H1 (cell line): Measurements from ENCODE around the gene SPEF1.

ENCODE experiments used
- ATF2 ChIP-seq: IDR thresholded peaks from 2 replicates; pipeline ENCODE4 v1.6.1; 2012; ENCODE audit warnings: low read length, inconsistent platforms
- CTCF ChIP-seq, 3 experiments: IDR thresholded peaks; 1 replicate in 2 of 3; 2 replicates in 1 of 3; pipeline versions ENCODE4 v1.5.1 to v1.6.1; 2011; ENCODE audit warnings: low read length in 3 of 3, mild to moderate bottlenecking in 3 of 3, inconsistent platforms in 2 of 3, low read depth in 1 of 3, moderate library complexity in 1 of 3; ENCODE audit not compliant: insufficient read depth in 1 of 3; ENCODE audit errors: control extremely low read depth in 1 of 3
- EP300 ChIP-seq, 2 experiments: IDR thresholded peaks; 1 replicate in 1 of 2; 2 replicates in 1 of 2; pipeline ENCODE4 v1.6.1; 2011 to 2012; ENCODE audit warnings: low read depth in 2 of 2, low read length in 2 of 2, mild to moderate bottlenecking in 2 of 2, borderline replicate concordance in 1 of 2, inconsistent platforms in 1 of 2, moderate library complexity in 1 of 2
- EZH2 ChIP-seq: fragments of 200-600 bp; sonication (generic); IDR thresholded peaks from 2 replicates; pipeline ENCODE4 v1.7.1; 2012; ENCODE audit warnings: low read depth, mild to moderate bottlenecking, moderate library complexity, low read length, inconsistent platforms; ENCODE audit not compliant: severe bottlenecking
- GTF2F1 ChIP-seq: IDR thresholded peaks from 2 replicates; pipeline ENCODE4 v1.6.1; 2012; ENCODE audit warnings: low read depth, low read length, improper control_type of control experiment, borderline replicate concordance
- MAX ChIP-seq: IDR thresholded peaks from 2 replicates; pipeline ENCODE4 v1.6.1; 2012; ENCODE audit warnings: inconsistent platforms
- POLR2A ChIP-seq, 2 experiments: IDR thresholded peaks; 1 replicate in 1 of 2; 2 replicates in 1 of 2; pipeline ENCODE4 v1.6.1; 2011; ENCODE audit warnings: low read depth in 2 of 2, low read length in 2 of 2, mild to moderate bottlenecking in 2 of 2; ENCODE audit errors: control extremely low read depth in 1 of 2
- SP1 ChIP-seq: IDR thresholded peaks from 2 replicates; pipeline ENCODE4 v1.6.1; 2011; ENCODE audit warnings: low read depth, low read length
- TCF12 ChIP-seq: IDR thresholded peaks from 2 replicates; pipeline ENCODE4 v1.6.1; 2011; ENCODE audit warnings: low read depth, mild to moderate bottlenecking, low read length

- TF ChIP-seq ATF2: no peak
- TF ChIP-seq GTF2F1: no peak
- TF ChIP-seq EP300 (IDR thresholded peaks at IDR 0.05; ENCODE audit: borderline replicate concordance in 1 of 2, low read depth in 2 of 2, low read length in 2 of 2): no peak
- TF ChIP-seq SP1: peak; percentile 29; the same call in 1 of the 2 replicates
- TF ChIP-seq POLR2A (IDR thresholded peaks at IDR 0.05; ENCODE audit: control extremely low read depth in 1 of 2, low read depth in 2 of 2, low read length in 2 of 2): peak in 1 of 2 experiments; percentile 53; a peak in 1 of 3 replicates
- no peak for TF ChIP-seq EZH2
- TF ChIP-seq CTCF (IDR thresholded peaks at IDR 0.05; ENCODE audit: control extremely low read depth in 1 of 3, insufficient read depth in 1 of 3, low read depth in 1 of 3, low read length in 3 of 3): no peak
- no peak; the same call in 1 of the 2 replicates for TF ChIP-seq MAX
- no peak for TF ChIP-seq TCF12
Observed at GRCh38 chr20:3800256-3800877, 19.1 kb upstream of the SPEF1 start.
